ENCODE data around the gene ARHGEF35. TPM values are rescaled to one million over a fixed set of nuclear protein-coding genes. Genes with fewer than 3 reads are reported as not detected.

The ARHGEF35 gene
- total RNA-seq: 2.7 and 2.8 TPM in 2 replicates

DNA sequence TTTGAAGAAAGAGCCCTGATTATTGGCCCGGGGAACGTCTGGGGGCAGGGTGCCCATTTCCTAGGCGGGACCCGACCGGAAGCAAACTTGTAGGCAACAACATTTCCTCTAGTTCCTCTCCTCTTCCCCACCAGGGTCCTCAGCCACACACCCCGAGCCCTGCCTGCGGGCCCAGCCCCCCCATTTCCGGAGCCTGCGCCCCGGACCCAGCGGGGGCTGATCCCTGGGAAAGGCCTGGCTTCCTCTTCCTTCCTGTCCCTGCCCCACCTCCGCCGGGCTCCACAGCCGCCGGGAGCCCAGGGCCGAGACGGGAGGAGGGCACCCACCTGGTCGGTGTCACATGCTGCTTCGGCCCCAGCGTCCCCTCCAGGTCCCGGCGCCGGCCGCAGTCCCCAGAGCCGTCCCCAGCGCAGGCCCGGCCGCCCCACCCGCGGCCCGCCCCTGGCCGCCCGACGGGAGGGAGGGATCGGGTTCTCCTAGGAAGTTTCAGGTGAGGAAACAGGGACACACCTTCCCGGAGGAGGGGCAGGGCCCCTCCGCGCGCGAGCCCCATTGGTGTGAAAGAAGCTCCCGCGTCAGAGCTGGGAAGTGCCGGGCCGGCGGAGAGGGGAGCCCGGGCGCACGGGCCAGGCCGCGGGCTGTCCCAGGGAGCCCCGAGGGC lies at the start of gene ARHGEF35:
Gene ARHGEF35, minus strand, starts transcription at position 622 of the 661 bp plus-strand sequence. CDS start 7,450 bp downstream, outside the sequence.

DNA sequence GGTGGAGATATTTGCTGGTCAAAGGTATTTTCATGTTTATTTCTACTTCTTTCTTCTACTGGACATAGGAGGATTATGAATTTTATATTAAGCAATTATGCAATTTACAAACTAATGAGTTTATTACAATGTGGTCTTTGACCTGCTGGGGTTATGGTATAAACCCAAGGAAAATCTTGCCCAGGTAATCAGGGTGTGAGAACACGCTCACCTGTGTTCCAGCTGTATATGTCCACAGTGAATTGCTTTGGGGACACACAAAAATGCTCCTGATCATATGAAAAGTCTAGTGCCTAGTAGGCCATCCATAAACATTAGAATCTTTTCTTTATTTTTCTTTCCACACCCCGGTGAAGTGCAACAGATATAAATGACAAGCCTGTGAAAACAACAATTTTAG lies 43.7 kb upstream of the ARHGEF35 start, which contains the start of gene OR2A42:
Gene OR2A42, minus strand, starts transcription at position 241 of the 400 bp plus-strand sequence. CDS start 6,762 bp downstream, outside the sequence.

DNA sequence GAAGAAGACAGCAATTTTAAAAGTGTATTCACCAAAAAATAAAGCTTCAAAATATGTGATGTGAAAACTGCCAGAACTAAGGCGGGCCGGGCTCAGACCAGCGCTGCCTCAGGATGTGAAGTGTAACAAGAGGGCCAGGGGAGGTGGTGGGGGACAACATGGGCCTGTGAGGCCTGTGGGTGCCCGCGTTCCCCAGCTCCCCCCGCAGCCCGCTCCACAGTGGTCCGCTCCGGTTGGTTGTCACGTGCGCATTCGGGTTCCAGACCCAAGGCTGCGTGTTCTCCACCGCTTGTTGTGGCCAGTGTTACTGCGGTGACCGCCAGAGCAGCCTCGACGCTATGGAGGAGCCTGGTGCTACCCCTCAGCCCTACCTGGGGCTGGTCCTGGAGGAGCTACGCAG lies 12.5 kb downstream of the ARHGEF35 start, which contains the start of gene CTAGE4:
Gene CTAGE4, plus strand, starts transcription at position 301 of the 400 bp plus-strand sequence. Its CDS starts 38 bp downstream, at position 339.

Other genes starting within 250 kb of the ARHGEF35 start
- gene OR2F1, start 241.0 kb downstream of the ARHGEF35 start, total RNA-seq: not detected in 2 replicates
- not detected in 2 replicates for gene OR6B1, start 195.5 kb downstream of the ARHGEF35 start, total RNA-seq
- not detected in 2 replicates for gene OR2A5, start 146.9 kb downstream of the ARHGEF35 start, total RNA-seq
- not detected in 2 replicates for gene OR2A25, start 126.0 kb downstream of the ARHGEF35 start, total RNA-seq
- gene OR2A12, start 109.6 kb downstream of the ARHGEF35 start, total RNA-seq: not detected in 2 replicates
- gene OR2A2, start 86.2 kb downstream of the ARHGEF35 start, total RNA-seq: not detected in 2 replicates
- not detected in 2 replicates for gene OR2A14, start 72.7 kb downstream of the ARHGEF35 start, total RNA-seq
- gene CTAGE4, start 12.4 kb downstream of the ARHGEF35 start, total RNA-seq: 0.49 and 1.9 TPM in 2 replicates
- under 0.01 TPM in 1 of 2 replicates, not detected in the other for gene OR2A42, start 43.8 kb upstream of the ARHGEF35 start, total RNA-seq
- 1.1 and 1.3 TPM in 2 replicates for gene OR2A7, start 69.0 kb upstream of the ARHGEF35 start, total RNA-seq
- 0.73 and 1.6 TPM in 2 replicates for gene CTAGE8, start 73.5 kb upstream of the ARHGEF35 start, total RNA-seq
- 0.12 and 0.16 TPM in 2 replicates for gene OR2A1, start 116.6 kb upstream of the ARHGEF35 start, total RNA-seq
- 8.7 and 10.1 TPM in 2 replicates for gene ARHGEF5, start 159.6 kb upstream of the ARHGEF35 start, total RNA-seq
- not detected in 2 replicates for gene NOBOX, start 207.9 kb upstream of the ARHGEF35 start, total RNA-seq